ENCODE results near the gene OR2J1.
A peak's percentile ranks its signal among the peaks of the same experiment; 100 is the strongest.
"Not testable (repeated sequence)": the region's sequence is repeated elsewhere in the genome, so short reads cannot be mapped to it uniquely, and the experiment has no call there.

Gene OR2J1

GRCh38 chr6:29099190-29099589 is at the start of gene OR2J1:
Gene OR2J1, plus strand, starts transcription at chr6:29099490. Its CDS starts 1,453 bp downstream, at chr6:29100943.
- no peak for DNase-seq (ENCODE audit: low spot score)

GRCh38 chr6:29051680-29052079 is 47.6 kb upstream of the OR2J1 start:
- DNase-seq (ENCODE audit: low spot score), result no peak

GRCh38 chr6:29071831-29072723 is 27.2 kb upstream of the OR2J1 start:
- DNase-seq (ENCODE audit: low spot score), result peak; percentile 70

- DNase-seq (ENCODE audit: low spot score), result no peak
These were observed 20.1 kb upstream of the OR2J1 start for GRCh38 chr6:29079203-29079602.

DNA sequence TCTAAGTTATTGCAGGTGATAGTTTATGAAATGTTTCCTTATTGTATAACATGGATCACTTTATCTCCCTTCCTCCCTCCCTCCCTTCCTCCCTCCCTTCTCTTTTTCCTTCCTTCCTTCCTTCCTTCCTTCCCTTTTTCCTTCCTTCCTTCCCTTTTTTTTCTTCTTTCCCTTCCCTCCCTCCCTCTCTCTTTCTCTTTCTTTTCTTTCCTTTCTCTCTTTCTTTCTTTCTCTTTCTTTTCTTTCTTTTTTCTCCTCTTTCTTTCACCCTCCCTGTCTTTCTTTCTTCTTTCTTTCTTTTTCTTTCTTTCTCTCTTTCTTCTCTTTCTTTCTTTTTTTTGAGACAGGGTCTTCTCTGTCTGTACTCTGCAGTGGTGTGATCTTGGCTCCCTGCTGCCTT is 18.0 kb upstream of the OR2J1 start:
- DNase-seq (ENCODE audit: low spot score), result no peak

- no peak for DNase-seq (ENCODE audit: low spot score)
These were observed 16.8 kb upstream of the OR2J1 start for GRCh38 chr6:29082457-29082856.

DNA sequence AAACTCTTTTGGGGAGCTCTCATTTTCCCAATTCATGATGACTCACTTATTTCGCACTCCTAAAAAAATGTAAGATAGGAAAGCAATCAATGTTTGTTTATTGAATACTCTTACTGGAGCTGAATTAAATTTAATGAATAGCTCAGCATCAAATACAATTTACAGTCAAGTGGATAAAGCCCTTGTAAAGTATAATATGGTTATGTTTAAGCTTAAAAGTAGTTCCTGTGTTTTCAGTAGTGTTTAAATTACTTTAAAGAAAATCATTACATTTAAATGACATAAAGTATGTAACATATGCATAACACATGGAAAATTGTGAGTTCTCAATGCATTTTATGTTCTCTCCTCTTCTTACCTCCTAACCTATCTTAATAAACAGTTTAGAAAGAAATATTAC is 12.1 kb upstream of the OR2J1 start, which contains the start of gene OR2B3:
TSS of gene OR2B3 (minus strand) at position 101 of the 400 bp plus-strand sequence. CDS start at position 36, 65 bp downstream.
- no peak for DNase-seq (ENCODE audit: low spot score)

GRCh38 chr6:29092957-29093356 is 6.3 kb upstream of the OR2J1 start:
- DNase-seq (ENCODE audit: low spot score), result no peak

DNA sequence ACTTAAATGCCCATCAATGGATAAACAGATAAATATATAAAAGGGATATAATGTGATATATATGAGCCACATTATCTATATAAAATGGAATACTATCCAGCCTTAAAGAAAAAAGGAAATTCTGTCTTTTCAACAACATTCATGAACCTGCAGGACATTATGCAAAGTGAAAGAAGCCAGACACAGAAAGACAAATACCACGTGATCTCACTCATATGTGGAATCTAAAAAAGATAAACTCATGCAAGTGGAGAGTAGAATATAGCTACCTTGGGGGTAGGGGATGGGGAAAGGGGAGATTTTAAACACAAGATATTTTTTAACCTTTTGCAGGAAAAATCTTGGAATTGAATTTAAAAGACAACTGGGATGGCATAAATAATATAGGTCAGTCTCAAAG is 1.5 kb upstream of the OR2J1 start:
- DNase-seq (ENCODE audit: low spot score), result no peak

DNA sequence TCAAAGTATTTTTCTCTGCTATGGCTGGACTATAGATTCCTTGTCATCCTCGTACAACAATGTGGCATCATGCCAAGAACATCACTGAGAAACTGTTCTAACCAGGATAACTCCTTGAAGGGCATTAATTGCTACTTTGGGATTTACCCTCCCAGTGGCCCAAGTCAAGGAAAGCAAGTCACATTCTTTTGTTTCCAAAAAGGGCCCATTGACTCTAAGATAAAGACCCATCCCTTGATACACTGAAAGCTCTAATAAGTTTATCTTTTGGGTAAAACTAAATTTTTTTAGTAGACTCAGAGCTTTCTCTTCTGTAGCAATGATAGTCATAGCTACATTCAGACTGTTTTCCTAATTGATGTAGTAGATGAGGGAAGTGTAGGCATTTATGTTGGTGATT is 8.5 kb downstream of the OR2J1 start, which contains the start of gene OR2J3:
TSS of gene OR2J3 (plus strand) at position 301 of the 400 bp plus-strand sequence. CDS start 3,833 bp downstream, outside the sequence.
- no peak for DNase-seq (ENCODE audit: low spot score)

GRCh38 chr6:29112135-29112534 is 12.8 kb downstream of the OR2J1 start:
- peak; percentile 2 for DNase-seq (ENCODE audit: low spot score)

DNA sequence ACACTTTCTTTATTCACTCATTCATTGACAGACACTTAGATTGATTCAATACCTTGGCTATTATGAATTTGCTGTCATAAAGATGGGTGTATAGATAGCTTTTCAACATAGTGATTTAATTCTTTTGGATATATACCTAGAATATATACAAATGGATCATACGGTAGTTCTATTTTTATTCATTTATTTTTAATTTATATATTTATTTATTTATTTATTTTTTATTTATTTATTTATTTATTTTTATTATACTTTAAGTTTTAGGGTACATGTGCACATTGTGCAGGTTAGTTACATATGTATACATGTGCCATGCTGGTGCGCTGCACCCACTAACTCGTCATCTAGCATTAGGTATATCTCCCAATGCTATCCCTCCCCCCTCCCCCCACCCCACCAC is 15.7 kb downstream of the OR2J1 start:
- DNase-seq (ENCODE audit: low spot score), result not testable (repeated sequence)

DNA sequence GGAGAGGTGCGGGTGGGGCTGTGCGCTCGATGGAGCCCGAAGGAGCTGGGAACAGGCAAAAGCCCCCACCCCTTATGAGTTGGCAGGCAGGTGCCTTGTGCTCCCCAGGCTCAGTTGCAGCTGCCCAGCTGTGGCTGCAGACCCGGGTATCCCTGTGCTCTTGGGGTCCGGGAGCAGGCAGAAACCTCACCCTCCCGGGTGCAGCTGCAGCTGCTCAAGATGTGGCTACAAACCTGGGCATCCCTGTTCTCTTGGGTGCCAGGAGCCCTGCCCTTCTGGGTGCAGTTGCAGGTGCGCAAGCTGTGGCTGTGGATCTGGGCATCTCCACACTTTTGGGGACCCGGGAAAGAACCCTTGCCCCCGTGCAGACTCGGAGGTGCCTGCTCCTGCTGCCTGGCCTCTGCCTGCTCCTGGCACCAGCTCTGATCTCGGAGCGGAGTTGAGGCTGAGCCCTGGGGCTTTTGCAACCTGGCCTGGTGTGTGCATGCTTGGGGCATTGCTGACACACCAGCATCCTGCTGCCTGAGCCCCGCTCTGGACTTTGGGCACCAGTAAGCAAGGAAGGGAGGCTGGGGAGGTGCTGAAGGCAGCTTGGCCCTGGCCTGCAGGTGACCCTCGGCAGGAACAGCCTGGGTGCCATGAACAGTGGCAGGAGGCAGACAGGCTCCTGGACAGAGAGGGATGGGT is 30.2 kb downstream of the OR2J1 start:
- no peak for DNase-seq (ENCODE audit: low spot score)

- DNase-seq (ENCODE audit: low spot score), result no peak
These were observed 31.4 kb downstream of the OR2J1 start for GRCh38 chr6:29130644-29131043.

- DNase-seq (ENCODE audit: low spot score), result no peak
These were observed 32.4 kb downstream of the OR2J1 start for GRCh38 chr6:29131691-29132090.

DNA sequence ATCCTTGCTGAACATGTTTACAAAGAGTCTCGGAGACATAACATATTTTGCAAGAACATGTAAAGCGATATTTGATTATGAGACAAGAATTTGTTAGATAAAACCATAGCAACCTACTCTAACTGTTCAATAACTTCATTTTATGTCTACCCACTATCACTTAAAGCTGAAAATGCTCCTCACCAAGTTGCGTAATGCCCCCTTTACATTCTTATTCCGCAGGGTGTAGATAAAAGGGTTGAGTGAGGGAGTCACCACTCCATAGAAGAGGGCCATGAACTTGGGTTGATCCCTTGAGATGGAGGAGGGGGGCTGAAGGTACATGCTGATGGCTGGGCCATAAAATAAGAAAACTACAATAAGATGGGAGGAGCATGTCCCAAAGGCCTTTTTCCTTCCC is 38.4 kb downstream of the OR2J1 start:
- DNase-seq (ENCODE audit: low spot score), result no peak

GRCh38 chr6:29141606-29142005 is 42.3 kb downstream of the OR2J1 start:
- DNase-seq (ENCODE audit: low spot score), result no peak

DNA sequence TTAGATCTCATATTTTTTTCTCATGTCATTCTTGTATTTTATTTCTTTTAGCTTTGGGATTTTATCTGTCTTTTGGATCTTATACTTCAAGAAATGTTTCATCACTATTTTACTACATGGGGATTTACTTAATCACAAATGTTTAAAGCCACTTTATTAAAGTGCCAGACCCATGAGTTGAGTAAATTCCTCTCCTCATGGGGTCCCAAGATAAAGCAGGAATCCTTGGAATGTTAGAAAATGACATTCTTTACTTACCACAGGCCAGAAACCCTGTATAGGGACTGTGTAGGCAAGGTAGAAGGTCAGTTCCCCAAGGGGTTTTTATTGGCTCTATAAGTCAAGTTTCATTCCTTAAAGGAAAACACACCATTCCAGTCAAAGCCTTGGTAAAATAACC is 43.0 kb downstream of the OR2J1 start:
- DNase-seq (ENCODE audit: low spot score), result no peak

GRCh38 chr6:29146179-29146578 is 46.9 kb downstream of the OR2J1 start:
- DNase-seq (ENCODE audit: low spot score), result peak; percentile 60

DNA sequence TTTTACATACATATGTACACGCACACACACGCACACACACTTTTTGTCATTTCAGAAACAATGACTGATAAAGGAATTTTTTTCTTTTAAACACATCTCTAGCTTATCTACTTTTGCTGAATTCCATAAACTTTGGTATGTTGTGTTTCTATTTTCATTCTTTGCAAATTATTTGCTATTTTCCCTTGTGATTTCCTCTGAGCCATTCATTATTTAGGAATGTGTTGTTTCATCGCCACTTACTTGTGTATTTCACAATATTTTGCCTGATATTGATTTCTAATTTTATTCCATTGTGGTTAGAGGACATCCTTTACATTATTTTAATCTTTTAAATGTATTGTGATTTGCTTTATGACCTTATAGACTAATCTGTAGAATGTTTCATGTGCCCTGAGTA is 47.8 kb downstream of the OR2J1 start:
- no peak for DNase-seq (ENCODE audit: low spot score)

DNA sequence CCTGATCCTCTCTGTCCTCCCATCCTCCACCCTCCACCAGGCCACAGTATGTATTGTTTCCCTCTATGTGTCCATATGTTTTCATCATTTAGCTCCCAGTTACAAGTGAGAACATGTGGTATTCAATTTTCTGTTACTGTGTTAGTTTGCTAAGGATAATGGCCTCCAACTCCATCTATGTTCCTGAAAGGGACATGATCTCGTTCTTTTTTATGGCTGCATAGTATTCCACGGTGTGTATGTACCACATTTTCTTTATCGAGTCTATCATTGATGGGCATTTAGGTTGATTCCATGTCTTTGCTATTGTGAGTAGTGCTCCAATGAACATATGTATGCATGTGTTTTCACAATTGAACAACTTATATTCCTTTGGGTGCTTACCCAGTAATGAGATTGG is 50.2 kb downstream of the OR2J1 start:
- not testable (repeated sequence) for DNase-seq (ENCODE audit: low spot score)
